ENCODE data around the gene DDIAS.

Gene DDIAS

DNA sequence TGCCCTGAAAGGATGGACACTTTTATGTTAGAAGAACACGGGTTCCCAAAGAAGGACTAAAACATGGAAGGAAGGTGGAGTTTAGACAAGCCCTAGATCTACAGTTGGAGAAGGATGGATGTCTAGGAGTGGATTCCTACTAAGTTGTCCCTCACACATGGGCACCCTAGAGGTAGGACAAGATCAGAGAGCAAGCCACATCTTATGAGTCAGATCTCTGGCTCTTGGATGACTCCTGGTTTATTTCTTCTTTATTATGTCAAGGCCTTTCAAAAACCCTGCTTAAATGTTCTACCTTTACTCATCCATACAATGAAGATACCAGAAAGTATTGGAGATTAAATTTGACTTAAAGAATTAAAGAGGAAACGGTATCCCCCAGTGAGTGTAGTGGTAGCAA, 35.7 kb upstream of the DDIAS start:
- Histone ChIP-seq H3K27me3 (no peaks in the 10 kb centered on the region), H3K4me3 (no peak overlapping the region), H3K9me3 (no peaks in the 10 kb centered on the region), H3K36me3 (no peaks in the 10 kb centered on the region), H3K27ac (no peak overlapping the region), H3K4me1 (peaks cover 0 to 26% (median 9%) of the 10 kb centered on the region in 4 donors)
- no peak for DNase-seq
- intact Hi-C loops (cut with DNase I; ENCODE audit: low total_unique reads): loop anchor here (2.0 kb wide), 1 partner anchor 147 kb away; no protein-coding TSS in a partner anchor
- TF ChIP-seq, protein P1, sequence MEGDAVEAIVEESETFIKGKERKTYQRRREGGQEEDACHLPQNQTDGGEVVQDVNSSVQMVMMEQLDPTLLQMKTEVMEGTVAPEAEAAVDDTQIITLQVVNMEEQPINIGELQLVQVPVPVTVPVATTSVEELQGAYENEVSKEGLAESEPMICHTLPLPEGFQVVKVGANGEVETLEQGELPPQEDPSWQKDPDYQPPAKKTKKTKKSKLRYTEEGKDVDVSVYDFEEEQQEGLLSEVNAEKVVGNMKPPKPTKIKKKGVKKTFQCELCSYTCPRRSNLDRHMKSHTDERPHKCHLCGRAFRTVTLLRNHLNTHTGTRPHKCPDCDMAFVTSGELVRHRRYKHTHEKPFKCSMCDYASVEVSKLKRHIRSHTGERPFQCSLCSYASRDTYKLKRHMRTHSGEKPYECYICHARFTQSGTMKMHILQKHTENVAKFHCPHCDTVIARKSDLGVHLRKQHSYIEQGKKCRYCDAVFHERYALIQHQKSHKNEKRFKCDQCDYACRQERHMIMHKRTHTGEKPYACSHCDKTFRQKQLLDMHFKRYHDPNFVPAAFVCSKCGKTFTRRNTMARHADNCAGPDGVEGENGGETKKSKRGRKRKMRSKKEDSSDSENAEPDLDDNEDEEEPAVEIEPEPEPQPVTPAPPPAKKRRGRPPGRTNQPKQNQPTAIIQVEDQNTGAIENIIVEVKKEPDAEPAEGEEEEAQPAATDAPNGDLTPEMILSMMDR (IDR thresholded peaks at IDR 0.05): no peak

GRCh38 chr11:82867495-82868082, 33.9 kb upstream of the DDIAS start:
- intact Hi-C loops (cut with DNase I; ENCODE audit: low total_unique reads): no loop called here
- Histone ChIP-seq H3K27ac (no peak overlapping the region), H3K36me3 (no peaks in the 10 kb centered on the region), H3K4me1 (peaks cover 0 to 26% (median 9%) of the 10 kb centered on the region in 4 donors), H3K27me3 (no peaks in the 10 kb centered on the region), H3K9me3 (no peaks in the 10 kb centered on the region), H3K4me3 (peak overlapping the region in 1 of 2 donors; percentile 10)
- TF ChIP-seq, protein P1 (IDR thresholded peaks at IDR 0.05): peak; percentile 68 to 69
- peak; percentile 73 to 85 for DNase-seq

DNA sequence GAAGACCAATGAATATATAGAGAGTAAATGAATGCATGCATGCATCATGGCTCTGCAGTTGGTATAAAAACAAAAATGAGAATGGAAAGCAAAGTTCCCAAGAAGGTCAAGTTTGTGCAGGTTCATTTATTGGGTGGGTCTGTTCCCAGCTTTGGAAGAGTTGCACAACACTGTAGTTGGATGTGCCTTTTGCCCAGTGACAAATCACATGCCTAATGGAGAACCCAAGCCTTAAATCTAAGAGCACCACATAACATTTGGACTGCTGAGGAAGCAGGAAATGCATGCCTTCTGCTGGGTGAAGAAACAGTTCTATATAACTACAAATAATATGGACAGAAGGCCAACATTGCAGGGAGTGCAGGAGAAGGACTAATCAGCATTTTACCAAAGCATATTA, 31.9 kb upstream of the DDIAS start:
- intact Hi-C loops (cut with DNase I; ENCODE audit: low total_unique reads): no loop called here
- Histone ChIP-seq H3K4me1 (peaks cover 0 to 15% (median 9%) of the 10 kb centered on the region in 4 donors), H3K27me3 (no peaks in the 10 kb centered on the region), H3K36me3 (no peaks in the 10 kb centered on the region), H3K4me3 (no peak overlapping the region), H3K9me3 (no peaks in the 10 kb centered on the region), H3K27ac (peak overlapping the region in 1 of 2 donors; percentile 7)
- TF ChIP-seq, protein P1 (IDR thresholded peaks at IDR 0.05): no peak
- DNase-seq: peak in 1 of 2 donors; percentile 47

GRCh38 chr11:82871646-82872045, 29.9 kb upstream of the DDIAS start:
- DNase-seq: no peak
- no peaks in the 10 kb centered on the region for H3K9me3 ChIP-seq
- no peaks in the 10 kb centered on the region for H3K36me3 ChIP-seq
- peaks cover 0 to 12% (median 9%) of the 10 kb centered on the region in 4 donors for H3K4me1 ChIP-seq
- TF ChIP-seq, protein P1 (IDR thresholded peaks at IDR 0.05): no peak
- H3K27me3 ChIP-seq: no peaks in the 10 kb centered on the region
- intact Hi-C loops (cut with DNase I; ENCODE audit: low total_unique reads): no loop called here
- no peak overlapping the region for H3K4me3 ChIP-seq
- no peak overlapping the region for H3K27ac ChIP-seq

GRCh38 chr11:82872377-82873150, 29.0 kb upstream of the DDIAS start:
- no peak for DNase-seq

More at GRCh38 chr11:82872377-82873150, 29.0 kb upstream of the DDIAS start:
- no peak overlapping the region for H3K27ac ChIP-seq
- no peaks in the 10 kb centered on the region for H3K9me3 ChIP-seq
- intact Hi-C loops (cut with DNase I; ENCODE audit: low total_unique reads): no loop called here
- TF ChIP-seq, protein P1 (IDR thresholded peaks at IDR 0.05): no peak
- H3K4me3 ChIP-seq: no peak overlapping the region
- no peaks in the 10 kb centered on the region for H3K27me3 ChIP-seq
- peaks cover 0 to 12% (median 6%) of the 10 kb centered on the region in 4 donors for H3K4me1 ChIP-seq
- H3K36me3 ChIP-seq: no peaks in the 10 kb centered on the region

All from tibial artery (tissue), 4 donors.